Activated CD4-positive, alpha-beta T cell treated with anti-CD3 and anti-CD28 coated beads for 1 hour (primary cell): ENCODE measurements around the gene HFE.
"Not testable (repeated sequence)": the region's sequence is repeated elsewhere in the genome, so short reads cannot be mapped to it uniquely, and the experiment has no call there.

Experiments used
- DNase-seq: peaks from one replicate; pipeline ENCODE4 v3.0.0-alpha.2; 2020

Gene HFE

GRCh38 chr6:26064619-26065257 is 22.5 kb upstream of the HFE start:
- DNase-seq = no peak

GRCh38 chr6:26065952-26066380 is 21.3 kb upstream of the HFE start:
- DNase-seq = no peak

- DNase-seq = no peak
These were observed 19.9 kb upstream of the HFE start for GRCh38 chr6:26067367-26067766.

- no peak for DNase-seq
These were observed 19.2 kb upstream of the HFE start for GRCh38 chr6:26068036-26068435.

GRCh38 chr6:26071135-26071534 is 16.1 kb upstream of the HFE start:
- no peak for DNase-seq

GRCh38 chr6:26075063-26075717 is 12.0 kb upstream of the HFE start:
- DNase-seq = no peak

GRCh38 chr6:26078066-26078465 is 9.2 kb upstream of the HFE start:
- not testable (repeated sequence) for DNase-seq

GRCh38 chr6:26081096-26081495 is 6.1 kb upstream of the HFE start:
- not testable (repeated sequence) for DNase-seq

- no peak for DNase-seq
These were observed 1.0 kb upstream of the HFE start for GRCh38 chr6:26086211-26086610.

- DNase-seq = no peak
These were observed 1.1 kb downstream of the HFE start for GRCh38 chr6:26088344-26088743.

GRCh38 chr6:26089272-26089671 is 2.0 kb downstream of the HFE start:
- no peak for DNase-seq

GRCh38 chr6:26092443-26092842 is 5.2 kb downstream of the HFE start:
- DNase-seq = no peak

- no peak for DNase-seq
These were observed 6.8 kb downstream of the HFE start for GRCh38 chr6:26094036-26094435.

GRCh38 chr6:26097268-26097875 is 10.1 kb downstream of the HFE start:
- DNase-seq = peak; percentile 47

GRCh38 chr6:26103141-26103769 is 16.0 kb downstream of the HFE start:
- DNase-seq = no peak

GRCh38 chr6:26103770-26104456 is 16.7 kb downstream of the HFE start:
- DNase-seq = peak; percentile 87

GRCh38 chr6:26104457-26105108 is 17.4 kb downstream of the HFE start:
- no peak for DNase-seq

- no peak for DNase-seq
These were observed 18.0 kb downstream of the HFE start for GRCh38 chr6:26105109-26105730.

- no peak for DNase-seq
These were observed 18.6 kb downstream of the HFE start for GRCh38 chr6:26105842-26106241.

- no peak for DNase-seq
These were observed 20.7 kb downstream of the HFE start for GRCh38 chr6:26107935-26108334.

- DNase-seq = no peak
These were observed 22.5 kb downstream of the HFE start for GRCh38 chr6:26109772-26110171.

GRCh38 chr6:26113570-26113969 is 26.3 kb downstream of the HFE start:
- DNase-seq = no peak
